ENCODE results near the gene COL19A1.

Gene COL19A1

DNA sequence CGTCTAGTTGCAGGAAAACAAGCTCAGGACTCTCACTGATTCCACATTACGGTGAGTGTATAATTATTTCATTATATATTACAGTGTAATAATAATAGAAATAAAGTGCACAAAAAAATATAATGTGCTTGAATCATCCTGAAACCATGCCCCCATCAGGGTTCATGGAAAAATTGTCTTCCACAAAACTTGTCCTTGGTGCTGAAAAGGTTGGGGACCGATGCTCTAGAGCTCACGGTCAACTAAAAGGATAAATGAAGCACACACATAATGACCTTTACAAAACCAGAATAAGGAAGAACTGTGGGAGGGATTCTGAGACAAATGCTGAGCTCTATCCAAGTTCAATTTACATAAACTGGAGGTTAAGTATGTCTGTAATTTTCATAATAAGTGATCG is 194.3 kb downstream of the COL19A1 start:
- DNase-seq (ENCODE audit: low spot score): no peak

DNA sequence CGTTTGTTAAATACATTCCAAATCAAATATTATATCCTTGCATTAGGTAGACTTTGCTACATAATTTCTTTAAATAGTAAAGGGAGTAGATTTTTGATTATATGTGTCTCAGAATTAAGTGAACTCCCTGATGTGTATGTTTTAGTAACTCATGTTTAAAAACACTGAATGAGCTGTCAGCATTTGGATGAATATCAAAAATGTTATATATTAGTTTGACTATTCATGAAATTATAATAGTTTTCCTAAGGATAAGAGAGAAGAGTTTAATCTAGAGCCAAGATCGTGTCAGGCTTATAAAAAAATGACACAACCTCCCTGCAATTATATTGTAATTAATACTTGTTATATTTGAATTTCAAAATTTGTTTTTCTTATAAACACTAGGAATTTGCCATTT is 195.2 kb downstream of the COL19A1 start:
- no peak for DNase-seq (ENCODE audit: low spot score)

DNA sequence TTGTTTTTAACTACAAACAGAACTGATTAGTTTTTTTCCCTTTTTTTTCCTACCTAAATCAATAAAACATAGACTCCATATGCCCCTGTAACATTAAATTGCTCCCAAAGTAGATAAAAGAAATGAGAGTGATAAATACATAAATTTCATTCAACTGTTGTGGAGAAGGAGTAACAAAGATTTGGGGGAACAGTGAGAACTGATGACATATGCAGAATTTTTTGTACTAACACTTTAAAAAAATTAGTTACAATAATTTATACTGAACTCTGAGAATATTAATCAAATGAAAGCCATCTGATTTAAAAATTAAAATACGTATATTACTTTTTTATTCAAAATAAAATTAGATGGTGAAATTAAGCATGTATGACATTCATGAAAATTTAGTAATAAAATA is 195.7 kb downstream of the COL19A1 start:
- no peak for DNase-seq (ENCODE audit: low spot score)

DNA sequence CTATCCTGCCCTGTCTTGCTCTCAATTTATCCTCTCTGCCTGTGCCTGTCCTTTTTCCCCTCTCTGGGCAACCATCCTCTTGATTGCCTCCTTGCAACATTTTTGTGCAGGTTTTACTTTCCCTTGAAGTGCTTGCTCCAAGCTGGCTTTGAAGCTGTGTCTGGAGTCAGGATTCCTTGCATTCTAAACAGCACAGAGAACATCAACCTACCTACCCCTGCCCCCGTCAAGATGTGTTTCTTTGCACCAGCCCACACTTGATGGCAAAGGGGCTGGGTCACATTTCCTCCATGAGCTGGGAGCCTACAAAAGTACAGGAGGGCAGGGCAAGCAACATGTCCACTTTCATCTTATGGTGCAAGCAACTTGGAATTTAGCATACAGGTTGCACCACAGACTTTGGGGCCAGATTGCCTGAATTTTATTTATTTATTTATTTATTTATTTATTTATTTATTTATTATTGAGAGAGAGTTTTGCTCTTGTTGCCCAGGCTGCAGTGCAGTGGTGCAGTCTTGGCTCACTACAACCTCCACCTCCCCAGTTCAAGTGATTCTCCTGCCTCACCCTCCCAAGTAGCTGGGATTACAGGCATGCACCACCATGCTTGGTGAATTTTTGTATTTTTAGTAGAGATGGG is 206.3 kb downstream of the COL19A1 start:
- no peak for DNase-seq (ENCODE audit: low spot score)

DNA sequence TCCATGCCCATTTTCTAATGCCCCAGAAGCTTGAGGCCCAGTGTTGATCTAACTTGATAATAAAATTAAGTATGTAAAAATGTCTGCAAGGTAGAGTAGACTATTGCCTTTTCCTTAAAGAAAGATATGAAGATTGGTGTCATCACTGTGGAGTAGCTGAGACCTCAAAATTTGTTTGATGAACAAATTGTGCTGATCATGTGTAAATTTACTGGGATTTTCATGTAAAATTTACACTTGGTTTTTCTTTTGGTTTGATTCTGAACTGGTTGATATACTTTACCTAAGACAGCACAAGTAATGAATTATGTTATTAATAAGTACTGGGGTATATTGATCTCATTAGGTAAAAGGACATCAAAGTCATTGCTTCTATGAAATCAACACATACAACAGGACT is 207.3 kb downstream of the COL19A1 start:
- DNase-seq (ENCODE audit: low spot score): no peak

DNA sequence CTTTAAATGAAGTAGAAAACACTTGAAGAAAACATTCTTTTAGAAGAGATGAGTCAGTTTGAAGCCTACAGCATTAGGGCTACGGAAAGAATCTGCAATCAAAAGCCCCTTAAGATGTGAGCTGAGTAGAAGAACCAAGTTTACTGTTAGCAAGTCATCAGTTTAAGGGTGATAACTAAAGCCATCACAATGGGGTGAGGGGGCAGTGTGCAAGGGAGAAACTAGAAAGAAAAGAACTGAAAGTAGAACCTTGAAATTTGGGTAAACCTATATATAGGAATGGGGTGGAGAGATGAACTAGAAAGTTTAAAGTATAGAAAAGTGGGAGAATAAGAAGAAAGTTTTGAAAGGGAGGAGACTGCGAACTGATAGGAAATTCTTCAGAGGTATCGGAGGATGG is 212.9 kb downstream of the COL19A1 start:
- DNase-seq (ENCODE audit: low spot score): no peak

DNA sequence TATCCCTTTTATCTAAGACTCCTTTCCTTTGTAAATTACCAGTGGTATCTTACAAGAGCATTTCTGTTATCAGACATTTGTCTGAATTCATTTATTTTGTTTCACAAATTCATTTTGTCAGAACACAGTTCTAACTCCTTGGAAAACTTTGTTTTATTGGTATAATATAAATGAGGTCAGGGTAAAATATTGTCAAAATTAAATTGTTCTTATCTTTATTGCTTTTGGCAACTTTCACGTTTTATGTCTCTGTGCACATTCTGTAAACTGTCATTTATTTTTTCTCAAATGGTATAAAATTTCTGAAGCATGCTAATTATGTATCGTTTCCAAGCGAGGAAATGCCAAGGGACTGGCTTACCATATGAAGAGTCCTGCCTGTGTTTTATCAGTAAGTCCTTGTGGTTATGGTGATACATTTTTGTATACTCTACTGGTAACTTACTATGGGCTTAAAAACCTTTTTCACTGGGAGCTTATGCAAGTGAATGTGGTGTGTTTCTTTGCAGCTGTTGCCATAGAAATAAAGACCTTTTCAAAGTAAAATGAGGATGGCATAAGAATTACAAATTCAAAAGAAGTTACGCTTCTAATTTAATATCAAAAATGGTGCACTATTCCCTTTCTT is 214.2 kb downstream of the COL19A1 start:
- DNase-seq (ENCODE audit: low spot score): no peak

DNA sequence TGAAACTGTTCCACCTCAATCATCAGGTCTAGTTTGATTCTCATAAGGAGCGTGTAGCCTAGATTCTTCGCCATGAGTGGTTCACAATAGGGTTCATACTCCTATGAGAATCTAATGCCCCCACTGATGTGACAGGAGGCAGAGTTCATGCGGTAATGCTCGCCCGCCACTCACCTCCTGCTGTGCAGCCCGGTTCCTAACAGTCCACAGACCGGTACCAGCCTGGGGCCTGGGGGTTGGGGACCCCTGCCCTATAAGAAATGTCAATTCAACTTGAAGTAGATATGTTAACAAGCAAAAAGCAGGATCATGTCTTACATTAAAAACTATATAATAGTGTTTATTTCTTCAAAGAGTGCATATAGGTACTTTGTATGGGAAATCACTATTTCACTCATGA is 216.5 kb downstream of the COL19A1 start:
- DNase-seq (ENCODE audit: low spot score): no peak

DNA sequence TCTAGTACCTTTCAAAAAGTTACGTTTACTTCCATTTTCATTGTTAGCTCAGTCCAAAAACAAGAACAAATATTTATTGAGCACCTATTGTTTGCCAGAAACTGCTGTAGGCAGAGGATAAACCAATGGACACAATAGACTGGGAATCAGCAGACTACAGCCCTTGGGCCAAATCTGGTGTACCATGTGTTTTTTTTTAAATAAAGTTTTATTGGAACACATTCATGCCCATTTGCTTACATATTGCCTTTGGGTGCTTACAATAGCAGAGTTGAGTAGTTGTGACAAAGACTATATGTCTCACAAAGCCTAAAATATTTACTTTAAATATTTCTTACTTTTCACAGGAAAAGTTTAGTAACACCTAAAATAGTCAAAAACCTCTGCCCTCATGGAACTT is 220.4 kb downstream of the COL19A1 start:
- DNase-seq (ENCODE audit: low spot score): no peak

DNA sequence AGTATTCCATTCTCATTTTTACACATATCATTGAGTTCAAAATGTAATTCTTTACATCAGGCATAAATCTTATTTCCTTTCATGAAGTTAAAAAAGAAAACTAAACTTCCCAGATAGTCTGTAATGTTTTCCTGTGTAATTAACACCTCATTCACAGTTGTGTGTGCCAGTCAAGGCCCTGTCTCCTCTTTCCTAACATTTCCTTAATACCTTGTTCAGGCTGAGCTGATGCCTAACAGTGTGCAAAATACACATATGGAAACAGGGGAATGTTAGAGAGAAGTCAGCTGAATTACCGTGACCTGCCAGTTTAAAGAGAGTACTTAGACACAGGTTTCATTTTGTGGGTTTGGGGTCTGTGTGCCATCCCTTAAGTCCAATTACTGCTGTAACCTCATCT is 227.8 kb downstream of the COL19A1 start:
- DNase-seq (ENCODE audit: low spot score): no peak

DNA sequence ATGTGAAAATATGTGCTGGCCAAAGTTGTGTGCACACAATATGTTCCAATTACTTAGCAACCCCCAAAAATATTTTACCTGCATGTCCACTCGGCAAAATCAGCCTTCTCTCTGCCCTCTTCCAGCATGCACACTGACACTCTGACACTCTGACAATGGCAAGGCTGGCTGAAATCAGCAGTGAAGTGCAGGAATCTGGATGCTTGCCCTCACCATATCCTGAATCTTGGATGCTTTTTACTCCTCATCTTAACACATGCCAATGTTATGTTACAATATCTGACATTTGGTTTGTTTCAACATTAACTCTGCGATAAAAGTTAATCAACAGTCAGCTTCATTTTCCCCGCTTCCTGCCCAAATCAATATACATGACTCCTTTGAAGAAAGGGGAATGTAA is 233.4 kb downstream of the COL19A1 start:
- DNase-seq (ENCODE audit: low spot score): no peak

DNA sequence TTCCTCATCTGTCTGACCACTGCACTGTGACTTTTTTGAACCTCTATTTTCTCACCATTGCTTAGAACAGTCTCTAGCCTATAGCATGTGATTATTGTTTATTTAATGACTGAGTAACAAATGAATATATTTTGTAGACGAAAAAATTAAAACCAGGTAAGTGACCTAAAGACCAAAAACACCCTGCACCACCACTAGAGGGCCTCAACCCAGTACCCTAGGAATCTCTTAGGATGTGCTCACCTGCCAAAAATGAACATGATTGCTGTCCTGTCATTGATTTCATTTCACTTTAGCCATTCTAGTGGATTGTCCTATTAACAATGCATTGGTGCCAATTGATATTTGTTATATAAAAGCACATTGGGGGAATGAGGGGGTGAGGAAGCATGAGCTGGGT is 237.4 kb downstream of the COL19A1 start:
- no peak for DNase-seq (ENCODE audit: low spot score)

DNA sequence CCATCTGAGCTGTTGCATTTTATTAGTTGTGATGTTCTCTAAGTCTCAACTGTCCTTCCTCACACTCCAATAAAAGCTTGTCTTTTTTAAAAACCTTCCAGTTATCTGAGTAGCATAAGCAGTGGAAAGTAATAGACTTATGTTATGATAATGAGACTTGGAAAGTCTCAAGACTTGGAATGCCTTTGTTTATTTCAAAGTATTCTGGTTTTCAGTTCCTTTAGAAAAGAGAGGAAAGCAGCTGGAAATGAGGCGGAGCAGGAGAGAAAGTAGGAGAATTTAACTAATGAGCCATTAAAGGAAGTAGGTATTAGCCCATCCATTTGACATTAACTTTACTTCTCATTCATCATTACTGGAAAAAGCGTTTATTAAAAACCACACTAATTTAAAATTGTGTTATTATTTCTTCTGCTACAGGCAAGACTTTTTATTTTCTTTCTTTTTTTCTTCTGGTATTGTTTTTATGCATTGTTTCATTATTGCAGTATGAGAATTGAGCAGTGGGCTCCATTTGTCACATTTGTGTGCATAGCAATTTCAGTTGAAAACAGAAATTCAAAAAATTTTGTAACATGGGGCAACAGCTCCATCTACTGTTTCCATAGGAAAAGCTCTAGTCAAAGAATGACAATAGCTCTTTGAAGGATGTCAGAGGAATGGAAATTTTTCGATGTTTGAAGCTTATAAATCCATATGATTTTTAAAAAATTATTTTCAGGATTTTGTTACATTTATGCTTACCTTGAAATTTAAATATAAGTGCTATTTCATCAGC is 241.7 kb downstream of the COL19A1 start:
- no peak for DNase-seq (ENCODE audit: low spot score)

DNA sequence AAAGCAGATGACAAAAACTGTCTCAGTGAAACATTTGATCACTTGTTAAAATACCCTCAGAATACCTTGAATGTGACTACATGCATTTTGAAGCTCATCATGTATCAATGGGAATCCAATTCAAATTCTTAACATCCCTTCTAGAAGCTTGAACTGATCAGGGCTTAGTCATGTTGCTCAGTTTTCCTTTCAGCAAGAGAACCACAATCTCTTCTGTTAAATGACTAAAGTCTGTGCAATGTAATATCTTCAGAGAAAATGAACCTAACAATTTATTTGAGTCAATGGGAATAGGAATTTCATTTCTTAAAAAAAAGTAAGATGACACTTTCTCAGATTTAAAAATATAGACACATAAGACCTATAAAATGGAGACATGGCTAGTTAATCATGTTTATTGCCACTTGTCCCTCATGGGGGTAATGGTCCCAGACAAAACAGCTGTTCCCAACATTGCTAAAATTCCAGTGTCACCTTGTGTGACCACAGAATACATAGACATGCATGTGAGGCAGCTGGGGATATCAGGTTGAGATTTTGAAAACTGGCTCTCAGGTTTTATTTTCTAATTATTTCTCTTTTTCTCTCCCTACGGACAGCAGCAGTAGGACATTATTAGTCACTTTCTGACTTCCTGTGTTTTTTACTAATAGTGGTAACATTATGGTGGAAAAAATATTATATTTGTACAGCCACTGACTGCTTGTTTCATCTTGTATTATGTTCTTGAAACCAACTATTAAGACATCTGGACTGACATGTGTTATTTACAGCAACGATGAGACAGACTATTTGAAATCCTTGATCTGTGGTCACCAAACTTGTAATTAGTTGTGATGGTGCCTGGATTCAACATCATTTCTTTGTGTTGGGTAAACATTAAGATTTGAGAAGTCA is 244.0 kb downstream of the COL19A1 start:
- DNase-seq (ENCODE audit: low spot score): no peak

DNA sequence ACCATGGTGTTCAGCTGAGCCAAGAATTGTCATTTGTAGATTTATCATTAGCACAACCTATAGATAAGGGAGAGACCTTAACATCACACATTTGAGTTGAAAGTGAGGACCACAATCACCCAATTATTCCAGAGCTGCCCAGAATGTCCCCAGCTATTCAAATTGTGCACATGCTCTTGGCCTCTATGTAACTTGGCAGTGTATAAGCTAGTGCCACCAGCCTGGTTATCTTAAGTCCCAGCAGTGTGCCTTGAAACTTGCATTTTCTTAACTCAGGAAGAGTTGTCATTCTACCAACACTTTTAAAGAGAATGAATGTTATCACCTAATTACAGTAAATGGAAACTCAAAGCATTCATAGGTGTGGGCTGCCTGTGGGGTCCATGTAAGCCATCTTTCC is 245.4 kb downstream of the COL19A1 start:
- DNase-seq (ENCODE audit: low spot score): no peak

DNA sequence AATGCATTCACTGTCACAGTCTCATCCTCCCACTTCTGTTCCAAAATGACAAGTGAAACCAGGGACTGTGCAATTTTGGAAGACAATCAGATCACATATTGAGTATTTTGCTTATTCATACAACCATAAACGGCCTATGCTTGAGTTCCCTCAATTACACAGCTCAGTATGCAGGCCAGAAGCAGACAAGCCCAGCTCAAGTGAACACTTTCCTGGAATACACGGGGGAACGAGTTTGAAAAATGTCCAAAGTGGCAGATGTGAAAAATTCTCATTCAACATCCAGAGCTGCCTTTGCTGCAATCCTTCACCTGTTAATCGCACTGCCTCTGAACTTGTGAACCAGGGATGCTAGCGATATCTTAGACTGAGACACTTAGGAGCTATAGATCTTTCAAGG is 246.4 kb downstream of the COL19A1 start:
- DNase-seq (ENCODE audit: low spot score): no peak

DNA sequence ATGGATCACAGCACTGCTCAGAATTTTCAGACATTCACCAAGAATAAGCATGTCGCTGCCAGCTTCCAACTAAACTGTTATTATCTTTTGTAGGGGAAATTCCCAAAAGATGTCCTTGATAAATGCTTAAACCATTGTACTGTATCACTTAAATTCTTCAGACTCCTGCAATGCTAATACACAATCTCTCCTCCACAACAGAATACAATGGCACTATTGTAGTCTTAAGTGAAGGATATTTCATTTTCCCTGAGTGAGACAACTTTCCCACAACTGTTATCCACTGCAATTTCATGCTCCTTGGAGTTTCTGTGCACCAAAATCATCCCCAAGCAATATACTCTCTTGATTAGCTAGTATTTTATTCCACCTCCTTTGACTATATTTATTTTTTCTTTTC is 246.8 kb downstream of the COL19A1 start:
- DNase-seq (ENCODE audit: low spot score): no peak

DNA sequence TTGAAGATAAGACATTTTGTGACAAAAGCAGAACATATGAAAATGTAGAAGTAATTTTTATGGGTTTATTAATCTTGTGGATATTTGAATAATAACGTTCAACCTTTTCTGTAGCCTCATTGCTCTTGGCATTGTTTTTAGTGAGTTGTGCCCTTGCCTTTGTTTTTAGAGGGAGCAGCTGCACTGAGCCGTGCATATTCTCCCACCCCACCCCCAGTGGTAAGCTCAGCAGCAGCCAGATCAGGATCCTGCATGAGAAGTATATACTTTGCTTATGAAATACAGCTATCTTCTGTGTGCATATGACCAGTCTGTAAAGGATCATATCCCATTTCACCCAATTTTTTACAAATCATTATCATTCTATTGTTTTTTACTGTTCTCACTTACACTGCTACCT is 252.3 kb downstream of the COL19A1 start:
- DNase-seq (ENCODE audit: low spot score): no peak

DNA sequence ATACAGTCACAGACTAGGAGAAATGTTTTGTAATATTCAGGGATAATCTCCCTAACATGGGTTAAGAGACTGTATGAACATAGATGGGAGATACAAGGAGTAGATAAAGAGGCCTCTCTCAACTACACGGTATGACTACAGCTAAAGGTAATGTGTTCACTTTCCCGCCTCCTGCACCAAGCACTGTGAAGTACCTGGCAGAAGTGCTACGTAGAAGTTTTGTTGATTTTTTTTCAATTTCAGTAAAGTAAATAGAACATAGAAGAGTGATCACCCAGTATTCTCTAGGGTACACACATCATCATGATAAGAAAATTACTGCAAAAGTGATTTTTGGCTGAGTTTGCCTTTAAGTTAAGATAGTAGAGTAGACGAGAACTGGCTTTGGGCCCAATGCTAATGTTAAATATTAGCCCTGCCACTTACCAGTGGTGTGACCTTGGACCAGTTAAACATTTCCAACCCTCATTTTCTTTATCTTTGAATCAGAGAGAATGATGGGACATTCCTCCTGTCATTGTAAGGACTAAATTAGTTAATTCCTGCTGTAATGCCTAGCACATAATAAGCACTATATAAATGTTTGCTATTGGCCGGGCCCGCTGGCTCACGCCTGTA is 253.0 kb downstream of the COL19A1 start:
- no peak for DNase-seq (ENCODE audit: low spot score)

DNA sequence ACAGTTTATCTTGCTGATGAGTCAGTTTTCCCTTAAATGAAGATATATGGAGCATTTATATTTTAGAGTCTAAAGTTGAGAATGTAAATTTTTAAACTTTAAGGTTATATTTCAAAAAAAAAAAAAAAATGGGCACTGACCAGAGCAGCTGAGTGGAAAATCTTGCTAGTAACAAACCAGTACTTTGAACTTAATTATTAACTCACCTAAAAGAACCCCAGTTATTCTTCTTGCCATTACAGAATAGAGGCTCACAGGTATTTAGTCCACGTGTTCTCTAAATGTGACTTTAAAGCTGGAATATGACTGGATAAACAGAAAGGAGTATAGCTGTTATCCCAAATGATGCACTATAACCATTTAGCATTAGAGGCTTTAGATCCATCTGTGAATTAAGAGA is 258.1 kb downstream of the COL19A1 start:
- DNase-seq (ENCODE audit: low spot score): no peak

DNA sequence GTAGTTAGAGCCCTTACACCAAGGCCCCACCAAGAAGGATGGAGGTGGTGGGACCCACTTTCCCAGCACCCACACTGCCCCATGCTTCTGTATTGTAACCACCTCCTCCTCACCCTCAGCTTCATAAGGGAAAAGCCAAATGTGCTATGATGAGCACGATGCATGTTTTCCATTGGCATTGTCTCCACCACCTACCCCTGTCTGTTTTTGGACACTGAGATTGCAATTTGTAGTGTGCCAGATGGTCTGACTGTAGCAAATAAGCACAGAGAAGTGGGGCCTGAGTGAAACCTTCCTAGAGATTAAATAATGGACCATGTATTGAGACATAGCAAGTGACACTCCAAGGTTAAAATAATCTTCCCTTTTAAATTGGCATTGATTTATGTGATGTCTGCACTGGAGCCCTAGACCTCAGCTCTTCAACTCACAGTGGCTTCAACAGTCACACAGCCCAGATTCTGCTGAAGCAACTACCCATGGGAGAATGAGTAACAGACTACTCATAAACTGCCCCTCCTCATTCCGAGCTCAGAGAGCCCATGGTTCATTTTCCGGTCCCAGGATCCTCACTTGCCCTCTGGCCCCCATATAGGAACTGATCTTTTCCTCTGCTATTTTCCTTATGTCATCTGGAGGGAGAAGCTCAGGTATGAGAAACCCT is 258.7 kb downstream of the COL19A1 start:
- no peak for DNase-seq (ENCODE audit: low spot score)

DNA sequence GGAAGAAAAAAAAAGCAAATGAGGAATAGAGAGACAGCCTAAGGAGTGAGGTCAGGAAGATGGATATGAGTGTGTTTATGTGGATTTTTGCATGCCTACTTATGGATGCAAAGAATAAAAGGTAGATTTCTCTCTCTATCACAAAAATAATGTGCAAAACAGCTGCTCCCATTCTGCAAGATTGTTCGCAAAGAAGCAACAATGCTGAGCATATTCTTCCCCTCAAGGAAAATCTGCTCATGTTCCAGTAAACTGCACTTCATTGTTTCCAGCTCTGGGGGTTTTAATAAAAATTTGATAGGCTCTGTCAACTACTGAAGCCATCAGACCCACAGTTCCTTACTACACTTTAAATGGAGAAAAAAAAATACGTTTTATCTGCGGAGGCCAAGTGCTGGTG is 259.2 kb downstream of the COL19A1 start:
- no peak for DNase-seq (ENCODE audit: low spot score)
